KOPT-K1 (cell line): ENCODE results near the gene PFDN4.

Experiments used
- H3K27ac ChIP-seq: fragments of 200-600 bp; sonication (generic); 2 replicates; pipeline ENCODE4 v1.5.1; 2016; ENCODE audit warnings: antibody characterized with exemption, mild to moderate bottlenecking, low read depth, low read length; ENCODE audit not compliant: poor library complexity, severe bottlenecking
- H3K36me3 ChIP-seq: fragments of 200-600 bp; sonication (generic); 2 replicates; pipeline ENCODE4 v1.5.1; 2017; ENCODE audit warnings: antibody characterized with exemption, mild to moderate bottlenecking, low read length, moderate library complexity; ENCODE audit not compliant: insufficient read depth
- H3K9me3 ChIP-seq: fragments of 200-600 bp; sonication (generic); 2 replicates; pipeline ENCODE4 v1.5.1; 2017; ENCODE audit warnings: antibody characterized with exemption, low read length, mild to moderate bottlenecking; ENCODE audit not compliant: insufficient read depth, poor library complexity, severe bottlenecking

The PFDN4 gene

DNA sequence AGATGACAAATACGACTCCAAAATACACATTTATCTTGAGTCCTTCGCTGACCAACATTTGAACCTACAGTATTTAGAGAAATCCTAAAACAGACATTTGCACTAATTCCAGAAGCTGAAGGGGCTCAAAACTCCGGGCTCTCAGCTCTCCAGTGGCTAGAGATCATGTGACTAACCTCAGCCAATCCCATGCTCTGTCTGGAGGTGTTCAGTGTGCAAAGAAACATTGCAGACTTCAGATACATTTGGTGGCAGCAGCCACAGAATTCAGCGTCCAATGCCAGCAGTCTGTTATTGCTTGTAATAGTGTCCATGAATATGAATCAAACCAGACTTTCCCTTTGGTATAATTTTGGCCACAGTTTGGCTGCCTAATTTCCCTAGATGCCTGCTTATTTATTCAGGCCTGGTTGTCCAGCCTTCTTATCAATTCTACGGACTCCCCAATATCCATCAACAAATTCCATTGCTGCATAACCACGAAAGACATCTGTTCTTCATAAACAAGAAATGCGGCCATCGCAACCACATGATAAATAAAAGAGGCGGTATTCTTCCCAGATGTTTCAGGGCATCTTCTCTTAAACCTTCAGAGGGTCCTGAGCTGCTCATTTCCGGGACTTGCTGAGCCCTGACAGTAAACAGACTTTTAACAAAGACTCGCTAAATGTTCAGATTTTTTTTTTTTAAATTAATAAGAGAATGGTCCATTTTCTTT lies 19.6 kb upstream of the PFDN4 start:
- Histone ChIP-seq H3K27ac (no peak overlapping the region), H3K36me3 (no peaks in the 10 kb centered on the region)

DNA sequence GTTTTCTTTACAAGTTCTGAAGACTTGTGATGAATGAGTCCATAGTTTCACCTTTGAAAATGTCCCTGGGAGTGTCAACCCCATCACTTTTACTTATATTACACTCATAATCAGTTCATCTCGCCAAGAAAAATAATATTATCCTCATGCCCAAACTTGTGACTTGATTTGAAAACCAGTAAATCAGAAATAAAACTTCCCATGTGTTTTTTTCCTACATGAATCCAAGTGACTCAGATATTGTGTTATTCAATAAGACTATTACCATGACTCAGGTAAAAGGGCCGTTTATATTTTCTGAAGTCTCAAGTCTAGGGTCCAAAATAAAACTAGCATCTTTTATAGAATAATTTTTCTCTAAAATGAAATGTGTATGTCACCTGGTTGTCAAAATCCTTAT lies 18.3 kb upstream of the PFDN4 start:
- H3K27ac ChIP-seq = no peak overlapping the region
- no peaks in the 10 kb centered on the region for H3K36me3 ChIP-seq
- no peaks in the 10 kb centered on the region for H3K9me3 ChIP-seq

More for the DNA sequence above, 19.6 kb upstream of the PFDN4 start:
- no peaks in the 10 kb centered on the region for H3K9me3 ChIP-seq

DNA sequence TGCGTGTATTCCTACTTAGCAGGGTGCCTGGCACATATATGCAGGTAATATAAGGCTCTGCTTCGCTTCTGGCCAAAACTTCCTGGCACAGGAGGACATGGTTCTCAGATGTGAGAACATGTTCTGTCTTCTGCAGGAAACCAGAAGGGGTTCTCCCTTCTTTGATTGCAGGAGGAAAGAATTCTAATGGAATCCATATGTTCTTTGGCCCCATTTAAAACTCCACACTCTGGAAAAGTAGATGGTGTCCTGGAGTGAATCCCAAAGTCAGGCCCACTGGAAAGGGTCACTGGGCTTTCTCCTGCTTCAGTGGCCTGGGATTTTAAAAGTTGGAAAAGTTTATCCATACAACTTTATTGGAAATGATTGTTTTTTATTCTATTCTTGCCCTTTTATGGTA lies 17.7 kb upstream of the PFDN4 start:
- H3K27ac ChIP-seq = no peak overlapping the region
- H3K36me3 ChIP-seq = no peaks in the 10 kb centered on the region
- no peaks in the 10 kb centered on the region for H3K9me3 ChIP-seq

DNA sequence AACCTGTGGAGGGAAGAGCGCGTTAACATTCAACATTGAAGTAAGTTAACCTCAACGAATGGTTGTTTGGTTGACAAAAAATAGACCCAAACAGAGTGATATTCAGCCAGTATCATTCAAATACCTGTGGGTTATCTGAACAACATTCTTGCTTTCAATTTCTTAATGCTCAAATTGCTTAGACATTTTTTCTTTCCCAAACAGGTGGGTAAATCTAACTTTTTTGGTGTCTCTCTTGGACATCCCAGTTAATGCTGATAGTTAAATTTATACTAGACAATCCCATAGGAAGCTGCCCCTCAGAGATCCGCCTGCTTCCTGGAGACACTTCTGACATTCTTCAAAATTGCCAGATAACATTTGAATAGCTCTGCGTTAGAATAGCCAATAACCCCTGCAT lies 14.1 kb upstream of the PFDN4 start:
- no peaks in the 10 kb centered on the region for H3K36me3 ChIP-seq
- no peaks in the 10 kb centered on the region for H3K9me3 ChIP-seq
- H3K27ac ChIP-seq = no peak overlapping the region

DNA sequence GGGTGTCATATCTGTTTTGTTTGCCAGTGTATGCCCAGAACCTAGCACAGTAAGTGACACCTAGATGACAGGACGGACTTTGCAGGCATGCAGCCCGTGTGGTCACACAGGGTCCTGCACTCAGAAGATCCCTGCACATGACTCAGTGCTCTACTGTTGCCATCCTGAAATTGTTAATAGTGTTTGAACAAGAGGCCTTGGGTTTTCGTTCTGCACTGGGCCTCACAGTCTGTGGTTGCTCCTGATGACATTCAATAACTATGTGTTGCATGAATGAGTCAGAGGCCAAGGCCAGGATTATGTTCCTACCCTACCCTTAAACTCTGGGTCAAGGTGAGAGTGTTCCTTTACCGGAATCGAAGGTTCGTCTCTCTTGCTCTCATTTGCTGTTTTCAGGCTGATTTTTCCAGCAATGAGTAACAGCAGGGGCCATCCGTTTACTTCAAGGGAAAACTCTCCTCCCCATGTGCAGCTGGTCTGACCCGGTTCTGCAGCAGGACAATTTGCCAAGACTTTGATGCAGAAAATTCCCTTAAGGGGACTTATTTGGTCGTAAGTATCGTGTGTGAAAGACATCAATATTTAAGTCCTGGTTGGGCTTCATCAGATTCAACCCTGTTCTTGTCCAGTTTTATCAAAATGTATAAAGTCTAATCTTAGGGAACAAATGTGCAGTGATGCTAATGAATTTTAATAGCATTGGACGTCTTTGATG lies 13.0 kb upstream of the PFDN4 start:
- H3K27ac ChIP-seq = no peak overlapping the region
- no peaks in the 10 kb centered on the region for H3K36me3 ChIP-seq
- H3K9me3 ChIP-seq = no peaks in the 10 kb centered on the region

DNA sequence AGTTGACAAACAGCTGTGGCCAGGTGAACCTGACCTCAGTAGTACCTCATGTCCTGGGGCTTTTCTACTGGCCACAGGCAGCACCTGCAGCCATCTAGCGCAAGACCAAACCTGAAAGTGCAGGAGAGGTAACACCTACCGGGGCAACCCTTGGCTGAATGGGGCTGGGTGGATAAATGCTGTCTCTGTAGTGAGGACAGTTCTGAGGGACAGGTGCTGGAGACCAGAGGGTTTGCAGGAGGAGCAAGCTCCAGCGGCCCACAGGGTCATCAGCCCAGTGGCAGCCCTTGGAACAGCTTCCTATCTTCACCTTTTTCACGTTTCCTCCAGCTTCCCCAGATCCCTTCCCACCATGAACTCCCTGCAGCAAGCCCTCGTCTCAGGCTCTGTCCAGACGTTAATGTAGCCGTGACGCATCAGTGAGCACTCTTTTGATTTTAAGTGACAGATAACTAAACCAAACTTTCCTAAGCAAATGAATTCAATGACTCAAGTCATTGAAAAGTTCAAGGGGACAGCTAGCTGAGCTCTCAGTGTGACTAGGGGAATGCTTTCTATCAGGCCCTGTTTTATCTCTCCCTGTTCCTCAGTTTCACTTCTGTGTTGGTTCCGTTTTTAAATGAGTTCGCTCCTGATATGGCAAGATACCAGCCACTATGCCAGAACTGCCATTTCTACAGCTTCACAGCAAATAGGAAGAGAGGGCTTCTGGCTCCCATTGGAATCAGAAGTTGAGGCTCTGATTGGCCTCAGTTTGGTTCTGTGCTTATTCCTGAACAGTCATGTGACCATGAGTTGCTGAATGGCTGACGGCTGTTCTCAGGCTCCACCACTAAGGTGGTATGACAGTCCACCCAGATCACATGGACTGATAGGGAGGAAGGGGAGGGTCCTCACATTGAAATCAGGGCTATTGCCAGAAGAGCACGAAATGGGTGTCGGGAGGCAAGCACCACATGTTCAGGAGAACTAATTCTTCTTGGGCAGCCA lies 12.1 kb upstream of the PFDN4 start:
- Histone ChIP-seq H3K27ac (no peak overlapping the region), H3K9me3 (no peaks in the 10 kb centered on the region), H3K36me3 (no peaks in the 10 kb centered on the region)

DNA sequence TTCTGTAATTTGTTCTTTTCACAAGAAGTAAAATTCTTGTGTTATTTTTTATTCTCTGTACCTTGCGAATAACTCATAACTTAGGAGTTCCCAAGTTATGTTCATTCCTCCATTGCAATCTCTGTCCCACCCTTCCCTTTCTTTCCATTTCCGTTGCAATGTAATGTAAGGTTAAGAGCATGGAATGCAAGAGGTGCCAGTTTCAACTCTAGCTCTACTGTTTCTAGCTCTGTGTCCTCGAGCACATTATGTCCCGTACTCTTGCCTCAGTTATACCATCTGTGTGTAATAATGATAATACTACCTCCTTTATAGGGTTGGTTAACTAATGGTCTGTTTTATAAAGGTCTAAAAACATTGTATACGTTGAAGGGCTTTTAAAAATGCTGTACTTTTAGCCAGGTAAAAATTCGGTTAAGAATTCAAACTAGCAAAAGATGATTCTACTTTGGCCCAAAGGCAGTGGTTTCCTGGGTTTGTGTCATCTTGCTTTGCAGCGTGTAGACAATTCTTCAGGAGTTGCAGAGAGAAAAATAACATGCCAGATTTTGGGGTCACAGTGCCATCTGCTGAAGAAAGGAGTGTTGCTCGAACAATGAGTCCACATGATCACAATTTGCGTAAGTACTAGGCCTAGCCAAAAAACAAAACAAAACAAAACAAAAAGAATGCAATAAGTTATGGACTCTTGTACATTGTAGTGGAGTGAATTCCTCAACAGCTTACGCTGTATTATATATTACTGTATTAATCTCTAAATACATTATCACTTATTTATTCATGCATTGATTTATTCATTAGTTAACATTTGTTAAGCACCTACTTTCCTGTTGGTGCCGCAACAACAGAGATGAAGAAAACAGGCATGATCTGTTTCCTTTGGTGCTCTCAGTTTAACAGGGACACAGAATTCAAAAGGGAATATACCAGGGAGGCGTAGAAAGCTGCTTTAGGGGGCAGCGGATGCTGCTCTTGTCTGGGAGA lies 10.0 kb upstream of the PFDN4 start:
- H3K9me3 ChIP-seq = no peaks in the 10 kb centered on the region
- H3K36me3 ChIP-seq = no peaks in the 10 kb centered on the region
- H3K27ac ChIP-seq = no peak overlapping the region

DNA sequence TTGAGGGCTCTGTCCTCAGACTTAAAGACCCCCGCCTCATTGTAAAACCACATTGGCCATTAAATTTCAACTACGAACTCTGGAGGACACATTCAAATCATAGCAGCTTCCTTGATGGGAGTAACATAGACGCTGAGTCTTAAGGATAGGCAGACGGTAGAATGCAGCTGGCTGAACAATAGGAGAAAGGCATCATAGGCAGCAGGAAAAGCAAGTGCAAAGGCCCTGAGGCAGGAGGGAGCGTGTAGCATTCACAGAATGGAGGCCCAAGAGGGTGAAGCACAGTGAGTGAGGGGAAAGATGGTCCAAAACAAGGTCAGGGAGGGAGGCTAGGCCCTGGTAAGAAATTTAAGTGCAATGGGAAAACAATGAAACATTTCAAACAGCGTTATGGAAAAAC lies 8.6 kb upstream of the PFDN4 start:
- Histone ChIP-seq H3K9me3 (no peaks in the 10 kb centered on the region), H3K36me3 (no peaks in the 10 kb centered on the region), H3K27ac (no peak overlapping the region)

DNA sequence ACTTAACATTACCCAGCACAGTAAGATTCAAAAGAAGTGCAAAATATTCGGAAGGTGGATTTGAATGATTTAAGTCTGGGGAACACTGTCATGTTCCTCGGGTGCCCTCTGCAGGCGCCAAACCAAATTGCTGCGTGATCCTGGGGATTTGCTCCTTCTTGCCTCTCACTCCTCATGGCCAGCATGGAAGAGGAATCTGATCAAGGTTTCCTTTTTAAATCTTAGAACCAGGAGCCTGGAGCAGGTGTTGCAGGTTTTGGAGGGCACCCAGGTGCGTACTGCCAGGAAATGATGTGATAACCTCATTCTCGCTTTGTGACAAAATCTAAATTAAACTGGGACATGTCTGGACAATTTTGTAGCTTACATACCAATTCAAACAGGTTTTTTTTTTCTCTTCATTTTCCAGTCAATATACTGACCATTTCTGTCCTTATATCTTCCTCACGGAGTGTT lies 8.1 kb upstream of the PFDN4 start:
- H3K36me3 ChIP-seq = no peaks in the 10 kb centered on the region
- H3K9me3 ChIP-seq = no peaks in the 10 kb centered on the region
- H3K27ac ChIP-seq = no peak overlapping the region

DNA sequence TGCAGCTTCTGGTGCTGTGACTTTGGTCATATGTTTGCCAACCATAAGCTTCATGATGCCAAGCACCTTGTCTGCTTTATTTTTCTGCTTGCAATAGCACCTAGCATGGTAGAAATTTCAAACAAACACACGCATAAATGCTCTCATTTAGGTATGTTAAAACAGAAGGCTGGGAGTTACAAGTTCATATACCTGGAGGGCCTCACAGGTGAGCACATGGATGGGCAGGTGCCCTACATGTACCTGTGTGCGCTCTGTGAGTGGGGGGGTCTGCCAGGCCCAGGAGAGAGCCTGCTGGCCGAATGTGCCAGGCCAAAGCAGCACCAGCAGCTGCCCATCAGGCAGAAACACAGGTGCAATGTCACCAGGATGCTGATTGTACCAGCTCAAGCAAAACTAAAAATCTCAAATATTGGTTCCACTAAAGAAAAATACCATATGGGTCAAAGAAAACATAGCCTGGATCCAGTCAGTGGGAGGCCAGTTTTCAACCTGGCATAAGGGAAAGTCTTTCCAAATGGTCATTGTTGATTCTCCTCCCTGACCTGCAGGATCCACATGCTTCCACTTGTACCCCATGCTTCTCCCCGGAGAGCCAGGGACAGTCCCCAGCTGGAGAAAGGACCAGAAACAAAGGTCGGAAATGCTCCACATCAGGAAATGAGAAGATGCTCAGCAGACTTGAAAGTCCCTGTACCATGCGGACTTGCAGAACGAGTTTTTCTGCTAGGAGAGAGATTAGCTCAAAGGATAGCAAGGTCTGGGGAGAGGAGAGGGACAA lies 7.2 kb upstream of the PFDN4 start:
- Histone ChIP-seq H3K27ac (no peak overlapping the region), H3K36me3 (no peaks in the 10 kb centered on the region)

DNA sequence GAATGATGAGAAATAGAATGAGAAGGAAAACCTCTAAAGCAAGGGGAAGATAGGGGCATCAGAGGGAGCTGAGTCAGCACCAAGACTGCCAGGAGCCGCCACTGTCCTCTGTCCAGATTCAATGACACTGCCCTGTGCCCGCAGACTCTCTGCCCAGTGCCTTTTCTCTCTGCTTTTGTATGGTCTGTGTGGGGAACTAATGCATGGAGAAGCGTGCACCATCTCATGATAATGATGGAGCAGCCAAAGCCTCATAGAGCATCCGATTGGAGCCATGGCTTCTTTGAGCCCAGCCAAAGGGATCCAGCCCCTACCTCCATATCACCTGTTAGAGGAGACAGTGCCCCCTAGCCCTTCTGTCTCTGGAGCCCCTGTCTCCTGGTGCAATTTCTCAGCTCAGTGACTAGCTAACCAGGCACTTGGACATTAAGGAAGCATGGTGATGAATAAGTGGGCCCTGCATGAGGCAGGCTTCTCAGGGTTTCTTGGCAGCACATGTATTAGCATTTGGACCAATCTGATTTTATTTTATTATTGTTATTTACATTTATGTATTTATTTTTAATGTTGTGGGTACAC lies 6.5 kb upstream of the PFDN4 start:
- no peak overlapping the region for H3K27ac ChIP-seq
- H3K9me3 ChIP-seq = no peaks in the 10 kb centered on the region

More for the DNA sequence above, 7.2 kb upstream of the PFDN4 start:
- no peaks in the 10 kb centered on the region for H3K9me3 ChIP-seq

DNA sequence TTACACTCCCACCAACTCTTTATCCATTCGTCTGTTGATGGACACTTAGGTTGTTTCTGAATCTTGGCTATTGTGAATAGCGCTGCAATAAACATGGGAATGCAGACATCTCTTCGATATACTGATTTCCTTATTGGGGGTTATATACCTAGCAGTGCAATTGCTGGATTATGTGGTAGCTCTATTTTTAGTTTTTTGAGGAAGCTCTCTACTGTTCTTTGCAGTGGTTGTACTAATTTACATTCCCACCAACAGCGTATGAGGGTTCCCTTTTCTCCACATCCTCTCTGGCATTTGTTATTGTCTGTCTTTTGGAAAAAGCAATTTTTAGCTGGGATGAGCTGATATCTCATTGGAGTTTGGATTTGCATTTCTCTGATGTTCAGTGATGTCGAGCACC lies 4.6 kb upstream of the PFDN4 start:
- Histone ChIP-seq H3K36me3 (no peaks in the 10 kb centered on the region), H3K9me3 (no peaks in the 10 kb centered on the region), H3K27ac (no peak overlapping the region)

More for the DNA sequence above, 6.5 kb upstream of the PFDN4 start:
- H3K36me3 ChIP-seq = no peaks in the 10 kb centered on the region

DNA sequence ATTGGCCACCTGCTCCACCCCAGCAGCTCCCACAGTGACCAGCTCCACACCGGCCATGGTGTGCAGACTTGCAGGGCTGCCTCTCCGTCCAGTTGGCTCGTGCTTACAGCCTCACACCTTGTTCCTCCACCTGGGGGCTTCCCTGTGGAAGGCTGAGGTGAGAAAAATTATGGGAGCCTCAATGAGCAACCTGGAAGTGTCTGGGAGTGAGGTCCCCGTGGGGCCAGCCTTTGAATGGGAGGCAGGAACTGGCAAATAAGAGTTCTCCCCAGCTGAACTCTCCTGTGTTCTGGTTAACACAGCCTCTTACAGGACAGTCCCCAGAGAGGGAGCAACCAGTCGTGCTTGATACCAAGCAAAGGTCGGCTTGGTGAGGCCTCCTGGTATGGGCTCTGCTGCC lies 3.8 kb upstream of the PFDN4 start:
- Histone ChIP-seq H3K9me3 (no peaks in the 10 kb centered on the region), H3K36me3 (no peaks in the 10 kb centered on the region), H3K27ac (no peak overlapping the region)
